GM12878 (cell line): ENCODE results near the gene RPL3. TPM values are rescaled to one million over a fixed set of nuclear protein-coding genes. Genes with fewer than 3 reads are reported as not detected.

Experiments
- ATAC-seq: fragments of 200-7000 bp; cut with Tn5 transposase; 3 replicates; pipeline ENCODE4 v1.9.1; 2020; ENCODE audit warnings: mild to moderate bottlenecking, moderate library complexity
- BruUV-seq: library from RNA; stranded (reverse); fragments of 400-500 nt; replicated peaks from 2 replicates; lab custom pipeline; 2021; lab: Mats Ljungman, UMichigan
- CTCF ChIA-PET: fragments of 300-600 bp; sonication (Branson Sonifier 250); formaldehyde crosslinking; extraction: SDS; loops from one replicate; lab custom pipeline; 2021; ENCODE audit warnings: inconsistent platforms; lab: Yijun Ruan, JAX
- POLR2A ChIA-PET: fragments of 350-600 bp; formaldehyde crosslinking; extraction: SDS; loops from one replicate; lab custom pipeline; 2021; ENCODE audit warnings: inconsistent platforms; lab: Charles Lee
- RAD21 ChIA-PET: fragments of 300-600 bp; sonication (Branson Sonifier 250); formaldehyde crosslinking; loops from one replicate; lab custom pipeline; 2023; ENCODE audit warnings: antibody characterized with exemption; ENCODE audit not compliant: unreplicated experiment; lab: Charles Lee
- SMC1A ChIA-PET: fragments of 300-600 bp; sonication (Branson Sonifier 250); formaldehyde crosslinking; loops from one replicate; lab custom pipeline; 2023; ENCODE audit not compliant: unreplicated experiment, uncharacterized antibody; lab: Charles Lee
- DNase-seq: peaks from one replicate; pipeline ENCODE4 v3.0.0-alpha.2; 2011; ENCODE audit warnings: low read depth, low spot score
- FAIRE-seq: peaks from 3 replicates; lab custom pipeline; 2011; peaks lifted over from hg19 to GRCh38; lab: Jason Lieb, UNC
- H2AFZ ChIP-seq: 2 replicates; pipeline ENCODE4 v1.6.0; 2011; ENCODE audit warnings: low read depth, low read length, control low read depth; ENCODE audit not compliant: control insufficient read depth
- H3K27ac ChIP-seq: 2 replicates; pipeline ENCODE4 v1.5.1; 2011; ENCODE audit warnings: control low read depth; ENCODE audit not compliant: control insufficient read depth, insufficient read depth
- H3K27me3 ChIP-seq, 2 experiments: replicated peaks in 1 of 2; 2 replicates each; pipeline versions ENCODE4 v1.6.0 to v1.6.1; 2011; ENCODE audit warnings: low read length in 1 of 2; ENCODE audit not compliant: control insufficient read depth in 2 of 2, insufficient read depth in 2 of 2
- H3K36me3 ChIP-seq, 2 experiments: 2 replicates each; pipeline ENCODE4 v1.5.1; 2011; ENCODE audit warnings: low read length in 1 of 2; ENCODE audit not compliant: control insufficient read depth in 2 of 2, insufficient read depth in 2 of 2
- H3K4me1 ChIP-seq: 2 replicates; pipeline ENCODE4 v1.6.1; 2011; ENCODE audit warnings: mild to moderate bottlenecking, low read length, moderate library complexity, mixed read lengths; ENCODE audit not compliant: control insufficient read depth, insufficient read depth
- H3K4me2 ChIP-seq: 2 replicates; pipeline ENCODE4 v1.6.0; 2011; ENCODE audit warnings: control low read depth; ENCODE audit not compliant: control insufficient read depth, insufficient read depth
- H3K4me3 ChIP-seq: fragments of 200-600 bp; sonication (generic); 2 replicates; pipeline ENCODE4 v1.5.1; 2016
- H3K79me2 ChIP-seq: 2 replicates; pipeline ENCODE4 v1.6.0; 2011; ENCODE audit warnings: low read length; ENCODE audit not compliant: control insufficient read depth, insufficient read depth
- H3K9ac ChIP-seq: 2 replicates; pipeline ENCODE4 v1.8.0; 2011; ENCODE audit warnings: low read length, control low read depth, mixed read lengths; ENCODE audit not compliant: control insufficient read depth, insufficient read depth
- H3K9me3 ChIP-seq: replicated peaks from 3 replicates; pipeline ENCODE4 v1.5.1; 2011; ENCODE audit warnings: mild to moderate bottlenecking, low read length; ENCODE audit not compliant: control insufficient read depth, insufficient read depth
- H4K20me1 ChIP-seq: 2 replicates; pipeline ENCODE4 v1.6.0; 2011; ENCODE audit not compliant: control insufficient read depth, insufficient read depth
- BRCA1 ChIP-seq: IDR thresholded peaks from 2 replicates; pipeline ENCODE4 v1.6.1; 2011; ENCODE audit warnings: low read depth, low read length, improper control_type of control experiment
- CBFB ChIP-seq: IDR thresholded peaks from 2 replicates; pipeline ENCODE4 v1.6.1; 2016; ENCODE audit warnings: antibody characterized with exemption, low read depth
- CTCF ChIP-seq, 3 experiments: IDR thresholded peaks in 2 of 3; conservative IDR thresholded peaks in 1 of 3; 2 replicates each; pipeline ENCODE4 v1.5.1; 2011; ENCODE audit warnings: low read depth in 3 of 3, low read length in 3 of 3, mild to moderate bottlenecking in 3 of 3, control low read depth in 2 of 3, moderate library complexity in 2 of 3, inconsistent platforms in 1 of 3, mixed read lengths in 1 of 3; ENCODE audit not compliant: control insufficient read depth in 2 of 3, insufficient read depth in 1 of 3; ENCODE audit errors: extremely low read depth in 1 of 3
- ETV6 ChIP-seq, 2 experiments: fragments of 450-650 bp in 1 of 2; IDR thresholded peaks in 1 of 2; conservative IDR thresholded peaks in 1 of 2; 2 replicates each; pipeline ENCODE4 v1.6.1; 2014; ENCODE audit warnings: antibody characterized with exemption in 1 of 2, borderline replicate concordance in 1 of 2, low read depth in 1 of 2, mild to moderate bottlenecking in 1 of 2, moderate library complexity in 1 of 2
- NFYA ChIP-seq: IDR thresholded peaks from 2 replicates; pipeline ENCODE4 v1.6.1; 2011; ENCODE audit warnings: low read depth, mild to moderate bottlenecking, low read length, improper control_type of control experiment, borderline replicate concordance
- POLR2A ChIP-seq: IDR thresholded peaks from 2 replicates; pipeline ENCODE4 v1.6.1; 2011; ENCODE audit warnings: low read depth, mild to moderate bottlenecking, low read length
- POLR2AphosphoS5 ChIP-seq: IDR thresholded peaks from 2 replicates; pipeline ENCODE4 v1.6.1; 2011; ENCODE audit warnings: mild to moderate bottlenecking, low read length, inconsistent platforms
- SUPT20H ChIP-seq: IDR thresholded peaks from 2 replicates; pipeline ENCODE4 v1.6.1; 2011; ENCODE audit warnings: low read depth, mild to moderate bottlenecking, low read length, moderate library complexity, borderline replicate concordance; ENCODE audit not compliant: control insufficient read depth
- USF1 ChIP-seq: IDR thresholded peaks from 2 replicates; pipeline ENCODE4 v1.6.1; 2011; ENCODE audit warnings: borderline replicate concordance, low read depth, mild to moderate bottlenecking, moderate library complexity, mixed read lengths, low read length; ENCODE audit not compliant: insufficient read depth; ENCODE audit errors: extremely low read length
- ZBED1 ChIP-seq: IDR thresholded peaks from 2 replicates; pipeline ENCODE4 v1.6.1; 2016; ENCODE audit warnings: borderline replicate concordance
- WGBS: methylation state at CpG from one replicate; pipeline ENCODE4 v1.1.6; 2016; ENCODE audit warnings: low lambda C conversion rate; ENCODE audit not compliant: insufficient replicate concordance, insufficient coverage; ENCODE audit errors: missing lambda C conversion rate; 5-methylcytosine and 5-hydroxymethylcytosine counted together
- in situ Hi-C: fragments of 300-500 bp; cut with MboI; formaldehyde crosslinking; loops from 9 replicates; pipeline ENCODE4 v1.14.3; 2018; ENCODE audit warnings: mixed read lengths
- intact Hi-C: fragments of 100-400 bp; cut with micrococcal nuclease; formaldehyde crosslinking; loops from one replicate; pipeline ENCODE4 v1.14.2; 2022; ENCODE audit not compliant: unreplicated experiment
- polyA plus RNA-seq, 11 experiments: library from polyadenylated mRNA; depleted of rRNA in 4 of 11; unstranded in 6 of 11; stranded (reverse) in 5 of 11; fragments of >200 nt; fragmentation: Nextera tagmentation in 4 of 11; fragmentation: Illumina TruSeq in 1 of 11; extraction: Ambion mirVana in 4 of 11; extraction: Trizol in 1 of 11; gene quantifications; 1 replicate in 1 of 11; 2 replicates in 10 of 11; pipeline versions ENCODE4 v1.2.1 to v1.2.3, GENCODE V29; 2011 to 2016; ENCODE audit warnings: inconsistent platforms in 2 of 11, missing spikeins in 2 of 11, low read depth in 1 of 11
- total RNA-seq, 4 experiments: library from RNA; depleted of rRNA in 3 of 4; stranded (reverse); fragments of >200 nt in 3 of 4; fragmentation: Illumina TruSeq in 1 of 4; extraction: Trizol in 1 of 4; gene quantifications; 2 replicates each; pipeline versions ENCODE4 v1.2.1 to v1.2.3, GENCODE V29; 2013 to 2021

RPL3 gene
- total and polyA plus RNA-seq, 10 of the 15 experiments (the other 5 are each of a cell fraction or from before 2014, with no cell fraction given): 1,534 to 6,791 (median 3,992) TPM

- RAD21 ChIA-PET: interaction anchor here (1.0 to 7.0 kb wide), 5 partner anchors 60 to 213 kb away, joined by 3 to 76 read pairs (median 4); no protein-coding TSS in a partner anchor
Observed at GRCh38 chr22:39315389-39315788, 4.0 kb downstream of the RPL3 start.

GRCh38 chr22:39314251-39314971 is 5.0 kb downstream of the RPL3 start:
- H3K9me3 ChIP-seq: no peaks in the 10 kb centered on the region
- intact Hi-C loops (loop anchor here (5.0 to 10.0 kb wide), 2 partner anchors 307 to 550 kb away; no protein-coding TSS in a partner anchor), in situ Hi-C loops (loop anchor here (5.0 kb wide), 2 partner anchors 142 to 307 kb away; no protein-coding TSS in a partner anchor)
- H3K4me3 ChIP-seq: peak overlapping the region; percentile 85; the same call in 1 of the 2 replicates
- no TSS peak for BruUV-seq
- 84% methylated on average over 14 of the region's 14 CpGs for WGBS
- ChIA-PET SMC1A (interaction anchor here (0.7 to 5.7 kb wide), 7 partner anchors 8 to 444 kb away, joined by 3 to 70 read pairs (median 5); no protein-coding TSS in a partner anchor), POLR2A (interaction anchor here (2.3 kb wide), 1 partner anchor 11 kb away, joined by 8 read pairs; no protein-coding TSS in a partner anchor), RAD21 (interaction anchor here (1.6 to 7.0 kb wide), 2 partner anchors 144 to 214 kb away, joined by 5 to 76 read pairs; no protein-coding TSS in a partner anchor), CTCF (interaction anchor here (0.7 to 6.9 kb wide), 9 partner anchors 19 to 444 kb away, joined by 3 to 99 read pairs (median 9); partner anchors contain the start of gene ATF4)
- H3K4me2 ChIP-seq: peak overlapping the region; percentile 77
- no peaks in the 10 kb centered on the region for H3K27me3 ChIP-seq
- FAIRE-seq: no peak
- peaks cover 31% of the 10 kb centered on the region for H3K4me1 ChIP-seq
- H3K36me3 ChIP-seq: peaks cover 51 to 56% of the 10 kb centered on the region in 2 experiments
- no peak overlapping the region for H2AFZ ChIP-seq
- H3K9ac ChIP-seq: no peak overlapping the region
- H4K20me1 ChIP-seq: peaks cover 30% of the 10 kb centered on the region
- H3K79me2 ChIP-seq: peaks cover 55% of the 10 kb centered on the region
- no peak overlapping the region for H3K27ac ChIP-seq
- ATAC-seq: no peak
- no peak for DNase-seq
- no peak for TF ChIP-seq ETV6 (conservative IDR thresholded peaks at IDR 0.05 in 1 of 2, IDR thresholded peaks at IDR 0.05 in 1 of 2; ENCODE audit: borderline replicate concordance in 1 of 2, low read depth in 1 of 2)
- TF ChIP-seq POLR2AphosphoS5: 0 out of 2 replicates have a peak, but pooled peaks have one; percentile 21
- no peak for TF ChIP-seq ZBED1
- TF ChIP-seq CBFB: no peak
- no peak for TF ChIP-seq USF1
- TF ChIP-seq POLR2A: peak; percentile 51
- no peak for TF ChIP-seq BRCA1
- no peak for TF ChIP-seq NFYA
- TF ChIP-seq CTCF (IDR thresholded peaks at IDR 0.05 in 2 of 3, conservative IDR thresholded peaks at IDR 0.05 in 1 of 3; ENCODE audit: control insufficient read depth in 2 of 3, extremely low read depth in 1 of 3, insufficient read depth in 1 of 3, low read depth in 3 of 3, low read length in 3 of 3): peak in 2 of 3 experiments; percentile 22 to 25; a peak in 2 of 6 replicates

More at GRCh38 chr22:39315389-39315788, 4.0 kb downstream of the RPL3 start:
- no TSS peak for BruUV-seq
- WGBS: 91% methylated on average over 13 of the region's 13 CpGs
- no peak for DNase-seq
- intact Hi-C loops: loop anchor here (5.0 to 10.0 kb wide), 3 partner anchors 163 to 551 kb away; partner anchors contain the start of genes CBX6 and CBX7
- Histone ChIP-seq H3K27me3 (no peaks in the 10 kb centered on the region), H3K9ac (no peak overlapping the region), H4K20me1 (peaks cover 30% of the 10 kb centered on the region), H3K27ac (no peak overlapping the region), H2AFZ (no peak overlapping the region), H3K4me3 (peak overlapping the region; percentile 85), H3K79me2 (peaks cover 57% of the 10 kb centered on the region), H3K4me2 (peak overlapping the region; percentile 77), H3K9me3 (no peaks in the 10 kb centered on the region), H3K36me3 (peaks cover 51 to 54% of the 10 kb centered on the region in 2 experiments), H3K4me1 (peaks cover 29% of the 10 kb centered on the region)
- in situ Hi-C loops: no loop called here
- TF ChIP-seq SUPT20H (no peak), POLR2A (peak; percentile 54; the same call in 1 of the 2 replicates), POLR2AphosphoS5 (peak; percentile 30; the same call in 1 of the 2 replicates)
- ATAC-seq: no peak
- ChIA-PET POLR2A (interaction anchor here (0.9 to 2.3 kb wide), 4 partner anchors 12 to 207 kb away, joined by 3 to 8 read pairs (median 5); no protein-coding TSS in a partner anchor), CTCF (interaction anchor here (0.6 to 6.9 kb wide), 27 partner anchors 8 to 729 kb away, joined by 3 to 99 read pairs (median 4); partner anchors contain the start of gene ATF4), SMC1A (interaction anchor here (0.6 to 5.7 kb wide), 10 partner anchors 9 to 445 kb away, joined by 3 to 70 read pairs (median 4); no protein-coding TSS in a partner anchor)
- FAIRE-seq: no peak
